Fibroblast of lung (primary cell): ENCODE results near the gene ARHGAP10. TPM values are rescaled to one million over a fixed set of nuclear protein-coding genes. Genes with fewer than 3 reads are reported as not detected.

Experiments
- DNase-seq, 2 donors: peaks; one replicate each; pipeline versions ENCODE4 v3.0.0 to v3.0.0-alpha.2; 2010; ENCODE audit warnings: low read depth in 2 of 2
- H2AFZ ChIP-seq: 2 replicates; pipeline ENCODE4 v1.5.1; 2012; ENCODE audit warnings: low read length, control low read depth, inconsistent platforms
- H3K27ac ChIP-seq: 2 replicates; pipeline ENCODE4 v1.5.1; 2011; ENCODE audit warnings: low read length, control low read depth; ENCODE audit not compliant: insufficient read depth
- H3K27me3 ChIP-seq: 2 replicates; pipeline ENCODE4 v1.5.1; 2011; ENCODE audit warnings: mild to moderate bottlenecking, low read length; ENCODE audit not compliant: control insufficient read depth, insufficient read depth
- H3K36me3 ChIP-seq: 2 replicates; pipeline ENCODE4 v1.5.1; 2011; ENCODE audit warnings: low read length; ENCODE audit not compliant: control insufficient read depth, insufficient read depth
- H3K4me1 ChIP-seq: 2 replicates; pipeline ENCODE4 v1.5.1; 2011; ENCODE audit warnings: low read length; ENCODE audit not compliant: control insufficient read depth, insufficient read depth; ENCODE audit errors: extremely low read depth
- H3K4me2 ChIP-seq: 2 replicates; pipeline ENCODE4 v1.5.1; 2011; ENCODE audit warnings: low read length, control low read depth; ENCODE audit not compliant: insufficient read depth; ENCODE audit errors: extremely low read depth
- H3K4me3 ChIP-seq, 4 experiments: fragments of 200-600 bp in 1 of 4; sonication (generic) in 1 of 4; replicated peaks in 1 of 4; 2 replicates each; pipeline ENCODE4 v1.5.1; 2011 to 2016; ENCODE audit warnings: low read length in 4 of 4, low read depth in 3 of 4, mild to moderate bottlenecking in 3 of 4, control low read depth in 2 of 4, inconsistent platforms in 1 of 4, mixed read lengths in 1 of 4; ENCODE audit not compliant: insufficient read depth in 1 of 4; ENCODE audit errors: control extremely low read depth in 1 of 4
- H3K79me2 ChIP-seq: 2 replicates; pipeline ENCODE4 v1.5.1; 2012; ENCODE audit warnings: mild to moderate bottlenecking, low read length, inconsistent platforms; ENCODE audit not compliant: control insufficient read depth, insufficient read depth
- H3K9ac ChIP-seq: 2 replicates; pipeline ENCODE4 v1.5.1; 2011; ENCODE audit warnings: mild to moderate bottlenecking, low read length, control low read depth; ENCODE audit not compliant: insufficient read depth
- H3K9me3 ChIP-seq: 2 replicates; pipeline ENCODE4 v1.5.1; 2012; ENCODE audit warnings: low read depth, low read length; ENCODE audit not compliant: control insufficient read depth, insufficient read depth
- H4K20me1 ChIP-seq: 2 replicates; pipeline ENCODE4 v1.5.1; 2011; ENCODE audit warnings: low read length; ENCODE audit not compliant: control insufficient read depth, insufficient read depth; ENCODE audit errors: extremely low read depth
- CTCF ChIP-seq, 2 donors: IDR thresholded peaks in 1 of 2; conservative IDR thresholded peaks in 1 of 2; 1 replicate in 1 of 2; 2 replicates in 1 of 2; pipeline ENCODE4 v1.5.1; 2011 to 2012; ENCODE audit warnings: low read length in 2 of 2, control low read depth in 1 of 2, inconsistent platforms in 1 of 2, low read depth in 1 of 2, mild to moderate bottlenecking in 1 of 2
- EZH2 ChIP-seq: IDR thresholded peaks from 2 replicates; pipeline ENCODE4 v1.5.1; 2012; ENCODE audit warnings: low read length, control low read depth, mild to moderate bottlenecking; ENCODE audit errors: missing control alignments
- polyA plus RNA-seq, 2 donors: library from polyadenylated mRNA; depleted of rRNA in 1 of 2; stranded (reverse) in 1 of 2; unstranded in 1 of 2; fragments of >200 nt; gene quantifications; 2 replicates each; pipeline ENCODE4 v1.2.1, GENCODE V29; 2011 to 2012; ENCODE audit warnings: missing spikeins in 1 of 2
- total RNA-seq: library from RNA; depleted of rRNA; stranded (reverse); fragments of >200 nt; gene quantifications from 2 replicates; pipeline ENCODE4 v1.2.1, GENCODE V29; 2014

The ARHGAP10 gene
- total and polyA plus RNA-seq, 2 donors (not counting 1 experiment from before 2014, with no cell fraction given): 21.6 to 35.8 TPM

GRCh38 chr4:147985376-147985775 lies 253.5 kb downstream of the ARHGAP10 start:
- no peaks in the 10 kb centered on the region for H3K36me3 ChIP-seq
- H3K9me3 ChIP-seq: no peaks in the 10 kb centered on the region
- no peaks in the 10 kb centered on the region for H3K27me3 ChIP-seq
- no peak overlapping the region for H3K4me2 ChIP-seq
- peaks cover 6% of the 10 kb centered on the region for H3K79me2 ChIP-seq
- H3K4me1 ChIP-seq: no peaks in the 10 kb centered on the region
- H2AFZ ChIP-seq: no peak overlapping the region
- H4K20me1 ChIP-seq: no peaks in the 10 kb centered on the region
- TF ChIP-seq EZH2: no peak
- no peak for TF ChIP-seq CTCF (conservative IDR thresholded peaks at IDR 0.05 in 1 of 2, IDR thresholded peaks at IDR 0.05 in 1 of 2; ENCODE audit: low read depth in 1 of 2, low read length in 2 of 2)
- no peak overlapping the region for H3K27ac ChIP-seq
- no peak overlapping the region for H3K4me3 ChIP-seq
- no peak overlapping the region for H3K9ac ChIP-seq
- DNase-seq: no peak

- no peak overlapping the region for H3K4me3 ChIP-seq
- no peaks in the 10 kb centered on the region for H3K4me1 ChIP-seq
- no peak overlapping the region for H2AFZ ChIP-seq
- H3K9me3 ChIP-seq: no peaks in the 10 kb centered on the region
- no peaks in the 10 kb centered on the region for H4K20me1 ChIP-seq
- H3K4me2 ChIP-seq: no peak overlapping the region
- H3K27me3 ChIP-seq: no peaks in the 10 kb centered on the region
- H3K36me3 ChIP-seq: no peaks in the 10 kb centered on the region
- no peak overlapping the region for H3K9ac ChIP-seq
- no peak overlapping the region for H3K27ac ChIP-seq
- no peak for TF ChIP-seq CTCF (conservative IDR thresholded peaks at IDR 0.05 in 1 of 2, IDR thresholded peaks at IDR 0.05 in 1 of 2; ENCODE audit: low read depth in 1 of 2, low read length in 2 of 2)
- H3K79me2 ChIP-seq: peaks cover 6% of the 10 kb centered on the region
- no peak for DNase-seq
Observed at GRCh38 chr4:147987252-147987651, 255.4 kb downstream of the ARHGAP10 start.

GRCh38 chr4:147991543-147992283 lies 259.8 kb downstream of the ARHGAP10 start:
- H3K9me3 ChIP-seq: no peaks in the 10 kb centered on the region
- no peak for TF ChIP-seq EZH2
- no peak for TF ChIP-seq CTCF (conservative IDR thresholded peaks at IDR 0.05 in 1 of 2, IDR thresholded peaks at IDR 0.05 in 1 of 2; ENCODE audit: low read depth in 1 of 2, low read length in 2 of 2)
- no peaks in the 10 kb centered on the region for H3K4me1 ChIP-seq
- H3K36me3 ChIP-seq: no peaks in the 10 kb centered on the region
- DNase-seq: no peak
- no peak overlapping the region for H2AFZ ChIP-seq
- H3K27ac ChIP-seq: no peak overlapping the region
- H4K20me1 ChIP-seq: no peaks in the 10 kb centered on the region
- H3K79me2 ChIP-seq: no peaks in the 10 kb centered on the region
- no peaks in the 10 kb centered on the region for H3K27me3 ChIP-seq
- H3K4me3 ChIP-seq: no peak overlapping the region
- no peak overlapping the region for H3K4me2 ChIP-seq
- no peak overlapping the region for H3K9ac ChIP-seq
